CD14-positive monocyte (primary cell): ENCODE measurements around the gene ULK4. TPM values are rescaled to one million over a fixed set of nuclear protein-coding genes. Genes with fewer than 3 reads are reported as not detected.
"Not testable (repeated sequence)": the region's sequence is repeated elsewhere in the genome, so short reads cannot be mapped to it uniquely, and the experiment has no call there.

Experiments
- DNase-seq, 3 donors: peaks; one replicate each; pipeline ENCODE4 v3.0.0-alpha.2; 2011 to 2022
- H2AFZ ChIP-seq: 2 replicates; pipeline ENCODE4 v1.6.0; 2012; ENCODE audit warnings: mild to moderate bottlenecking, low read depth, low read length, inconsistent platforms; ENCODE audit not compliant: insufficient read depth, poor library complexity, severe bottlenecking
- H3K27ac ChIP-seq, 2 donors: 1 replicate in 1 of 2; 2 replicates in 1 of 2; pipeline ENCODE4 v1.5.1; 2012 to 2013; ENCODE audit warnings: low read length in 2 of 2, control low read depth in 1 of 2, inconsistent platforms in 1 of 2, low read depth in 1 of 2, mild to moderate bottlenecking in 1 of 2
- H3K27me3 ChIP-seq, 2 donors: one replicate each; pipeline versions ENCODE4 v1.6.0 to v1.6.1; 2011 to 2013; ENCODE audit warnings: low read length in 2 of 2; ENCODE audit not compliant: control insufficient read depth in 2 of 2, insufficient read depth in 2 of 2
- H3K36me3 ChIP-seq, 2 donors: replicated peaks in 1 of 2; 1 replicate in 1 of 2; 2 replicates in 1 of 2; pipeline versions ENCODE4 v1.5.1 to v1.6.1; 2012 to 2013; ENCODE audit warnings: low read length in 2 of 2, control low read depth in 1 of 2, inconsistent platforms in 1 of 2, mild to moderate bottlenecking in 1 of 2; ENCODE audit not compliant: insufficient read depth in 2 of 2, control insufficient read depth in 1 of 2
- H3K4me1 ChIP-seq, 2 donors: 1 replicate in 1 of 2; 2 replicates in 1 of 2; pipeline versions ENCODE4 v1.5.1 to v1.6.1; 2012 to 2013; ENCODE audit warnings: low read length in 2 of 2, control low read depth in 1 of 2, inconsistent platforms in 1 of 2, mild to moderate bottlenecking in 1 of 2, moderate library complexity in 1 of 2; ENCODE audit not compliant: insufficient read depth in 2 of 2, control insufficient read depth in 1 of 2
- H3K4me2 ChIP-seq: replicated peaks from 2 replicates; pipeline ENCODE3; 2012; ENCODE audit warnings: low read length, moderate library complexity, mild to moderate bottlenecking; ENCODE audit not compliant: poor library complexity, severe bottlenecking; ENCODE audit errors: extremely low read depth
- H3K4me3 ChIP-seq, 3 experiments: fragments of 200-600 bp in 1 of 3; sonication (generic) in 1 of 3; replicated peaks in 1 of 3; 1 replicate in 2 of 3; 2 replicates in 1 of 3; pipeline ENCODE4 v1.5.1; 2011 to 2013; ENCODE audit warnings: low read length in 3 of 3, mild to moderate bottlenecking in 3 of 3, control low read depth in 2 of 3, low read depth in 2 of 3, inconsistent platforms in 1 of 3, moderate library complexity in 1 of 3
- H3K79me2 ChIP-seq: 2 replicates; pipeline ENCODE4 v1.6.0; 2012; ENCODE audit warnings: mild to moderate bottlenecking, control low read depth, inconsistent platforms, low read length, moderate library complexity; ENCODE audit not compliant: insufficient read depth
- H3K9ac ChIP-seq: 2 replicates; pipeline ENCODE4 v1.6.0; 2017; ENCODE audit warnings: low read length, mild to moderate bottlenecking; ENCODE audit not compliant: insufficient read depth, poor library complexity, severe bottlenecking
- H3K9me3 ChIP-seq, 2 donors: replicated peaks in 1 of 2; 1 replicate in 1 of 2; 2 replicates in 1 of 2; pipeline versions ENCODE4 v1.5.1 to v1.6.1; 2012 to 2013; ENCODE audit warnings: low read length in 2 of 2, control low read depth in 1 of 2; ENCODE audit not compliant: control insufficient read depth in 1 of 2, insufficient read depth in 1 of 2
- H4K20me1 ChIP-seq: 2 replicates; pipeline ENCODE4 v1.6.0; 2012; ENCODE audit warnings: mild to moderate bottlenecking, low read length, control low read depth, moderate library complexity; ENCODE audit not compliant: insufficient read depth
- H3K27ac Mint-ChIP-seq, 7 donors: one replicate each; pipeline ENCODE4 v1.8.0; 2020; ENCODE audit warnings: mild to moderate bottlenecking in 7 of 7, mixed read lengths in 7 of 7, moderate library complexity in 6 of 7, inconsistent platforms in 2 of 7
- H3K27me3 Mint-ChIP-seq, 3 donors: one replicate each; pipeline ENCODE4 v1.8.0; 2021 to 2022; ENCODE audit warnings: low read depth in 3 of 3, mild to moderate bottlenecking in 3 of 3, mixed read lengths in 3 of 3, moderate library complexity in 3 of 3, inconsistent platforms in 1 of 3
- H3K36me3 Mint-ChIP-seq, 2 donors: one replicate each; pipeline ENCODE4 v1.8.0; 2020; ENCODE audit warnings: mixed read lengths in 2 of 2, inconsistent platforms in 1 of 2, mild to moderate bottlenecking in 1 of 2
- H3K4me1 Mint-ChIP-seq: one replicate; pipeline ENCODE4 v1.8.0; 2020; ENCODE audit warnings: mild to moderate bottlenecking, mixed read lengths
- H3K4me3 Mint-ChIP-seq, 2 donors: one replicate each; pipeline ENCODE4 v1.8.0; 2020; ENCODE audit warnings: mild to moderate bottlenecking in 2 of 2, mixed read lengths in 2 of 2, moderate library complexity in 1 of 2
- H3K9me3 Mint-ChIP-seq, 7 donors: one replicate each; pipeline ENCODE4 v1.8.0; 2020 to 2022; ENCODE audit warnings: mixed read lengths in 7 of 7, mild to moderate bottlenecking in 6 of 7, moderate library complexity in 6 of 7, inconsistent platforms in 2 of 7
- WGBS: methylation state at CpG from one replicate; pipeline ENCODE4 v1.1.5; 2013; ENCODE audit warnings: missing lambda C conversion rate; ENCODE audit not compliant: insufficient coverage; 5-methylcytosine and 5-hydroxymethylcytosine counted together
- intact Hi-C, 2 donors: fragments of 100-400 bp; cut with micrococcal nuclease; formaldehyde crosslinking; loops; one replicate each; pipeline versions ENCODE4 v1.15.0 to v1.15.1; 2023
- polyA plus RNA-seq, 3 donors: library from polyadenylated mRNA; depleted of rRNA in 1 of 3; unstranded in 2 of 3; stranded (reverse) in 1 of 3; fragments of 300-500 nt in 2 of 3; fragments of >200 nt in 1 of 3; fragmentation: Illumina TruSeq in 2 of 3; gene quantifications; 1 replicate in 2 of 3; 2 replicates in 1 of 3; pipeline ENCODE4 v1.2.3, GENCODE V29; 2012 to 2021
- TF ChIP-seq, protein P1 (sequence below): fragments of 200-600 bp; IDR thresholded peaks from one replicate; pipeline ENCODE4 v1.8.0; 2022; ENCODE audit warnings: antibody characterized with exemption, mild to moderate bottlenecking

The ULK4 gene
- polyA plus RNA-seq, 3 donors = 6.7 to 14.0 (median 11.8) TPM

DNA sequence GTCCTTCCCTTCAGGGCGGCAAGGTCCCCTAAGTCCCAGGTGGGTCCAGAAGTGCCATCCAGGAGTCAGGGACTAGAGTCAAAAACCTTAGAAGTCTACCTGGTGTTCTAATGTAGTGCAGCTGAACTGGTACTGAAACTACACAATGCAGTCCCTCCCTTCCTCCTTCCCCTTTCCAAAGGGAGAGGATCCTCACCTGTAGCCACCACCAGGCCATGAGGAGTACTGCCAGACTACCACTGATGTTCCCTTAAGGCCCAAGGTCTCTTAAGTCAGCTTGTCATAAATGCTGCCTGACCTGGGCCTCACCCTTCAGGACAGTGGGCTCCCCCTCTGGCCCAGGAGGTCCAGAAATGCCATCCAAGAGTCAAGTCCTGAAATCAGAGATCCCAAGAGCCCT lies 98.9 kb downstream of the ULK4 start:
- Histone ChIP-seq H4K20me1 (no peaks in the 10 kb centered on the region), H3K27me3 (no peaks in the 10 kb centered on the region), H3K27ac (no peak overlapping the region), H3K4me2 (no peak overlapping the region), H3K36me3 (no peaks in the 10 kb centered on the region), H3K9ac (no peak overlapping the region), H3K4me3 (no peak overlapping the region), H3K9me3 (peaks cover 0 to 8% of the 10 kb centered on the region in 2 donors), H3K4me1 (no peaks in the 10 kb centered on the region), H3K79me2 (no peaks in the 10 kb centered on the region), H2AFZ (no peak overlapping the region)
- intact Hi-C loops = no loop called here
- H3K27ac Mint-ChIP-seq = no peak overlapping the region
- no peak overlapping the region for H3K4me3 Mint-ChIP-seq
- peaks cover 0 to 26% (median 11%) of the 10 kb centered on the region in 7 donors for H3K9me3 Mint-ChIP-seq
- peaks cover 0 to 2% (median 1%) of the 10 kb centered on the region in 3 donors for H3K27me3 Mint-ChIP-seq
- no peak for DNase-seq
- WGBS = 100% methylated on average over 1 of the region's 1 CpG
- TF ChIP-seq, protein P1, sequence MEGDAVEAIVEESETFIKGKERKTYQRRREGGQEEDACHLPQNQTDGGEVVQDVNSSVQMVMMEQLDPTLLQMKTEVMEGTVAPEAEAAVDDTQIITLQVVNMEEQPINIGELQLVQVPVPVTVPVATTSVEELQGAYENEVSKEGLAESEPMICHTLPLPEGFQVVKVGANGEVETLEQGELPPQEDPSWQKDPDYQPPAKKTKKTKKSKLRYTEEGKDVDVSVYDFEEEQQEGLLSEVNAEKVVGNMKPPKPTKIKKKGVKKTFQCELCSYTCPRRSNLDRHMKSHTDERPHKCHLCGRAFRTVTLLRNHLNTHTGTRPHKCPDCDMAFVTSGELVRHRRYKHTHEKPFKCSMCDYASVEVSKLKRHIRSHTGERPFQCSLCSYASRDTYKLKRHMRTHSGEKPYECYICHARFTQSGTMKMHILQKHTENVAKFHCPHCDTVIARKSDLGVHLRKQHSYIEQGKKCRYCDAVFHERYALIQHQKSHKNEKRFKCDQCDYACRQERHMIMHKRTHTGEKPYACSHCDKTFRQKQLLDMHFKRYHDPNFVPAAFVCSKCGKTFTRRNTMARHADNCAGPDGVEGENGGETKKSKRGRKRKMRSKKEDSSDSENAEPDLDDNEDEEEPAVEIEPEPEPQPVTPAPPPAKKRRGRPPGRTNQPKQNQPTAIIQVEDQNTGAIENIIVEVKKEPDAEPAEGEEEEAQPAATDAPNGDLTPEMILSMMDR = no peak
- H3K4me1 Mint-ChIP-seq = no peaks in the 10 kb centered on the region
- peaks cover 0 to 5% of the 10 kb centered on the region in 2 donors for H3K36me3 Mint-ChIP-seq

- H3K9me3 ChIP-seq, intact Hi-C loops, H4K20me1 ChIP-seq, H3K27me3 Mint-ChIP-seq, H3K4me1 Mint-ChIP-seq, H3K9ac ChIP-seq, H2AFZ ChIP-seq, H3K79me2 ChIP-seq, H3K36me3 Mint-ChIP-seq, H3K27me3 ChIP-seq, H3K27ac Mint-ChIP-seq, H3K4me2 ChIP-seq, DNase-seq, H3K27ac ChIP-seq, H3K36me3 ChIP-seq, H3K4me1 ChIP-seq, H3K4me3 ChIP-seq, H3K4me3 Mint-ChIP-seq: not testable (repeated sequence)
- WGBS = no CpG with 5 or more reads among the region's 2 CpGs
- H3K9me3 Mint-ChIP-seq = peaks cover 0 to 26% (median 11%) of the 10 kb centered on the region in 7 donors
Observed at GRCh38 chr3:41860489-41860888, 101.4 kb downstream of the ULK4 start.
